ENCODE results near the gene FAAP100.

The FAAP100 gene

GRCh38 chr17:81553616-81554181, 1.5 kb upstream of the FAAP100 start:
- no peak for DNase-seq (ENCODE audit: low spot score)

GRCh38 chr17:81553018-81553615, 964 bp upstream of the FAAP100 start:
- DNase-seq (ENCODE audit: low spot score), result peak; percentile 67

- DNase-seq (ENCODE audit: low spot score), result no peak
Observed at GRCh38 chr17:81551458-81552243, 502 bp downstream of the FAAP100 start.

GRCh38 chr17:81550830-81551457, 1.2 kb downstream of the FAAP100 start:
- DNase-seq (ENCODE audit: low spot score), result no peak

- DNase-seq (ENCODE audit: low spot score), result no peak
Observed at GRCh38 chr17:81550285-81550684, 1.9 kb downstream of the FAAP100 start.

- DNase-seq (ENCODE audit: low spot score), result no peak
Observed at GRCh38 chr17:81549826-81550225, 2.3 kb downstream of the FAAP100 start.

GRCh38 chr17:81549031-81549557, 3.1 kb downstream of the FAAP100 start:
- DNase-seq (ENCODE audit: low spot score), result no peak

GRCh38 chr17:81547614-81547982, 4.6 kb downstream of the FAAP100 start:
- no peak for DNase-seq (ENCODE audit: low spot score)

GRCh38 chr17:81546906-81547613, 5.1 kb downstream of the FAAP100 start:
- no peak for DNase-seq (ENCODE audit: low spot score)

GRCh38 chr17:81545160-81545949, 6.8 kb downstream of the FAAP100 start:
- no peak for DNase-seq (ENCODE audit: low spot score)

- DNase-seq (ENCODE audit: low spot score), result no peak
Observed at GRCh38 chr17:81544281-81544974, 7.7 kb downstream of the FAAP100 start.

- DNase-seq (ENCODE audit: low spot score), result no peak
Observed at GRCh38 chr17:81543756-81544155, 8.4 kb downstream of the FAAP100 start.

- DNase-seq (ENCODE audit: low spot score), result no peak
Observed at GRCh38 chr17:81543339-81543675, 8.8 kb downstream of the FAAP100 start.

GRCh38 chr17:81542431-81543338, 9.5 kb downstream of the FAAP100 start:
- no peak for DNase-seq (ENCODE audit: low spot score)

GRCh38 chr17:81541123-81541522, 11.0 kb downstream of the FAAP100 start:
- DNase-seq (ENCODE audit: low spot score), result no peak

GRCh38 chr17:81540676-81541027, 11.5 kb downstream of the FAAP100 start:
- DNase-seq (ENCODE audit: low spot score), result no peak

GRCh38 chr17:81539961-81540675, 12.0 kb downstream of the FAAP100 start:
- DNase-seq (ENCODE audit: low spot score), result no peak

- no peak for DNase-seq (ENCODE audit: low spot score)
Observed at GRCh38 chr17:81539571-81539900, 12.6 kb downstream of the FAAP100 start.
